Dendritic cell treated with granulocyte-macrophage colony-stimulating factor and Interleukin-4, amounts not matched to agents 40 ng/mL and 50 ng/mL, for 4 days (primary cell): ENCODE data around the gene SMC6.
A peak's percentile ranks its signal among the peaks of the same experiment; 100 is the strongest.

Experiments used
- H3K27ac Mint-ChIP-seq: one replicate; pipeline ENCODE4 v1.8.0; 2022; ENCODE audit warnings: mild to moderate bottlenecking, mixed read lengths
- H3K27me3 Mint-ChIP-seq: one replicate; pipeline ENCODE4 v1.8.0; 2022; ENCODE audit warnings: mild to moderate bottlenecking, mixed read lengths
- H3K36me3 Mint-ChIP-seq: one replicate; pipeline ENCODE4 v1.8.0; 2022; ENCODE audit warnings: low read depth, mixed read lengths
- H3K4me1 Mint-ChIP-seq: one replicate; pipeline ENCODE4 v1.8.0; 2022; ENCODE audit warnings: low read depth, mixed read lengths
- H3K4me3 Mint-ChIP-seq: one replicate; pipeline ENCODE4 v1.8.0; 2022; ENCODE audit warnings: mild to moderate bottlenecking, moderate library complexity, mixed read lengths
- H3K9me3 Mint-ChIP-seq: one replicate; pipeline ENCODE4 v1.8.0; 2022; ENCODE audit warnings: mixed read lengths
- intact Hi-C: fragments of 100-400 bp; cut with micrococcal nuclease; formaldehyde crosslinking; loops from one replicate; pipeline ENCODE4 v1.15.0; 2022

The SMC6 gene

GRCh38 chr2:17752892-17753802, 463 bp downstream of the SMC6 start:
- Mint-ChIP-seq H3K9me3 (no peaks in the 10 kb centered on the region), H3K27me3 (no peaks in the 10 kb centered on the region), H3K4me3 (peak overlapping the region; percentile 96), H3K4me1 (peaks cover 18% of the 10 kb centered on the region), H3K27ac (peak overlapping the region; percentile 99), H3K36me3 (peaks cover 13% of the 10 kb centered on the region)
- intact Hi-C loops, result loop anchor here (5.0 kb wide), 1 partner anchor 59 kb away; no protein-coding TSS in a partner anchor

GRCh38 chr2:17752246-17752645, 1.4 kb downstream of the SMC6 start:
- H3K36me3 Mint-ChIP-seq, result peaks cover 13% of the 10 kb centered on the region
- no peak overlapping the region for H3K4me3 Mint-ChIP-seq
- no peak overlapping the region for H3K27ac Mint-ChIP-seq
- H3K4me1 Mint-ChIP-seq, result peaks cover 17% of the 10 kb centered on the region
- no peaks in the 10 kb centered on the region for H3K27me3 Mint-ChIP-seq
- intact Hi-C loops, result loop anchor here (5.0 kb wide), 1 partner anchor 60 kb away; no protein-coding TSS in a partner anchor
- H3K9me3 Mint-ChIP-seq, result no peaks in the 10 kb centered on the region

GRCh38 chr2:17749753-17750438, 3.7 kb downstream of the SMC6 start:
- Mint-ChIP-seq H3K27me3 (no peaks in the 10 kb centered on the region), H3K4me3 (no peak overlapping the region), H3K36me3 (peaks cover 15% of the 10 kb centered on the region), H3K27ac (no peak overlapping the region), H3K4me1 (peaks cover 15% of the 10 kb centered on the region), H3K9me3 (no peaks in the 10 kb centered on the region)
- intact Hi-C loops, result loop anchor here (5.0 kb wide), 2 partner anchors 53 to 62 kb away; no protein-coding TSS in a partner anchor

- Mint-ChIP-seq H3K4me3 (no peak overlapping the region), H3K27ac (no peak overlapping the region), H3K27me3 (no peaks in the 10 kb centered on the region), H3K9me3 (no peaks in the 10 kb centered on the region), H3K36me3 (peaks cover 14% of the 10 kb centered on the region), H3K4me1 (peaks cover 10% of the 10 kb centered on the region)
- intact Hi-C loops, result loop anchor here (5.0 kb wide), 1 partner anchor 51 kb away; no protein-coding TSS in a partner anchor
These were observed 4.9 kb downstream of the SMC6 start for GRCh38 chr2:17748745-17749144.

- H3K27me3 Mint-ChIP-seq, result no peaks in the 10 kb centered on the region
- intact Hi-C loops, result loop anchor here (5.0 kb wide), 1 partner anchor 51 kb away; no protein-coding TSS in a partner anchor
- peaks cover 10% of the 10 kb centered on the region for H3K4me1 Mint-ChIP-seq
- H3K4me3 Mint-ChIP-seq, result no peak overlapping the region
- no peak overlapping the region for H3K27ac Mint-ChIP-seq
- no peaks in the 10 kb centered on the region for H3K9me3 Mint-ChIP-seq
- peaks cover 9% of the 10 kb centered on the region for H3K36me3 Mint-ChIP-seq
These were observed 5.7 kb downstream of the SMC6 start for GRCh38 chr2:17747684-17748452.

- no peaks in the 10 kb centered on the region for H3K9me3 Mint-ChIP-seq
- no peak overlapping the region for H3K27ac Mint-ChIP-seq
- intact Hi-C loops, result no loop called here
These were observed 13.4 kb downstream of the SMC6 start for GRCh38 chr2:17740203-17740602.

GRCh38 chr2:17736989-17737388, 16.6 kb downstream of the SMC6 start:
- no peak overlapping the region for H3K27ac Mint-ChIP-seq
- H3K27me3 Mint-ChIP-seq, result no peaks in the 10 kb centered on the region
- H3K9me3 Mint-ChIP-seq, result no peaks in the 10 kb centered on the region
- intact Hi-C loops, result no loop called here
- H3K4me1 Mint-ChIP-seq, result no peaks in the 10 kb centered on the region
- peaks cover 72% of the 10 kb centered on the region for H3K36me3 Mint-ChIP-seq
- H3K4me3 Mint-ChIP-seq, result no peak overlapping the region

More at GRCh38 chr2:17740203-17740602, 13.4 kb downstream of the SMC6 start:
- no peaks in the 10 kb centered on the region for H3K4me1 Mint-ChIP-seq
- no peaks in the 10 kb centered on the region for H3K27me3 Mint-ChIP-seq
- no peak overlapping the region for H3K4me3 Mint-ChIP-seq
- H3K36me3 Mint-ChIP-seq, result peaks cover 65% of the 10 kb centered on the region

GRCh38 chr2:17735864-17736263, 17.7 kb downstream of the SMC6 start:
- intact Hi-C loops, result no loop called here
- peaks cover 79% of the 10 kb centered on the region for H3K36me3 Mint-ChIP-seq
- H3K9me3 Mint-ChIP-seq, result no peaks in the 10 kb centered on the region
- no peak overlapping the region for H3K4me3 Mint-ChIP-seq
- H3K27me3 Mint-ChIP-seq, result no peaks in the 10 kb centered on the region
- H3K4me1 Mint-ChIP-seq, result no peaks in the 10 kb centered on the region
- H3K27ac Mint-ChIP-seq, result no peak overlapping the region

- intact Hi-C loops, result no loop called here
- Mint-ChIP-seq H3K4me1 (no peaks in the 10 kb centered on the region), H3K27me3 (no peaks in the 10 kb centered on the region), H3K36me3 (peaks cover 62% of the 10 kb centered on the region), H3K27ac (no peak overlapping the region), H3K9me3 (no peaks in the 10 kb centered on the region), H3K4me3 (no peak overlapping the region)
These were observed 20.0 kb downstream of the SMC6 start for GRCh38 chr2:17733599-17733998.

- Mint-ChIP-seq H3K9me3 (no peaks in the 10 kb centered on the region), H3K4me1 (no peaks in the 10 kb centered on the region), H3K27ac (no peak overlapping the region), H3K4me3 (no peak overlapping the region), H3K27me3 (no peaks in the 10 kb centered on the region), H3K36me3 (peaks cover 36% of the 10 kb centered on the region)
- intact Hi-C loops, result no loop called here
These were observed 23.7 kb downstream of the SMC6 start for GRCh38 chr2:17729880-17730279.

- Mint-ChIP-seq H3K27me3 (no peaks in the 10 kb centered on the region), H3K4me1 (no peaks in the 10 kb centered on the region), H3K9me3 (no peaks in the 10 kb centered on the region), H3K36me3 (peaks cover 24% of the 10 kb centered on the region), H3K27ac (no peak overlapping the region), H3K4me3 (no peak overlapping the region)
- intact Hi-C loops, result no loop called here
These were observed 25.4 kb downstream of the SMC6 start for GRCh38 chr2:17728210-17728609.

- Mint-ChIP-seq H3K27ac (no peak overlapping the region), H3K9me3 (no peaks in the 10 kb centered on the region), H3K4me3 (no peak overlapping the region), H3K36me3 (peaks cover 48% of the 10 kb centered on the region), H3K4me1 (no peaks in the 10 kb centered on the region), H3K27me3 (no peaks in the 10 kb centered on the region)
- intact Hi-C loops, result loop anchor here (1.0 to 2.0 kb wide), 2 partner anchors 111 to 459 kb away; no protein-coding TSS in a partner anchor
These were observed 33.8 kb downstream of the SMC6 start for GRCh38 chr2:17719562-17720371.

GRCh38 chr2:17718689-17719088, 34.9 kb downstream of the SMC6 start:
- H3K9me3 Mint-ChIP-seq, result no peaks in the 10 kb centered on the region
- no peaks in the 10 kb centered on the region for H3K4me1 Mint-ChIP-seq
- no peaks in the 10 kb centered on the region for H3K27me3 Mint-ChIP-seq
- H3K4me3 Mint-ChIP-seq, result no peak overlapping the region
- peaks cover 59% of the 10 kb centered on the region for H3K36me3 Mint-ChIP-seq
- no peak overlapping the region for H3K27ac Mint-ChIP-seq
- intact Hi-C loops, result loop anchor here (1.0 to 2.0 kb wide), 2 partner anchors 112 to 460 kb away; no protein-coding TSS in a partner anchor
